Ishikawa (cell line): Measurements from ENCODE around the gene ADPRM.

Experiments
- CEBPB ChIP-seq: IDR thresholded peaks from 2 replicates; pipeline ENCODE4 v1.6.1; 2012
- CREB1 ChIP-seq: IDR thresholded peaks from 2 replicates; pipeline ENCODE4 v1.6.1; 2012; ENCODE audit warnings: low read depth
- EGR1 ChIP-seq: IDR thresholded peaks from 2 replicates; pipeline ENCODE4 v1.6.1; 2012
- EP300 ChIP-seq: IDR thresholded peaks from 2 replicates; pipeline ENCODE4 v1.6.1; 2012; ENCODE audit warnings: borderline replicate concordance
- FOXM1 ChIP-seq: IDR thresholded peaks from 2 replicates; pipeline ENCODE4 v1.6.1; 2012; ENCODE audit warnings: low read depth, borderline replicate concordance
- MAX ChIP-seq: IDR thresholded peaks from 2 replicates; pipeline ENCODE4 v1.6.1; 2012
- NFIC ChIP-seq: IDR thresholded peaks from 2 replicates; pipeline ENCODE4 v1.6.1; 2012
- RAD21 ChIP-seq: IDR thresholded peaks from 2 replicates; pipeline ENCODE4 v1.6.1; 2012; ENCODE audit warnings: low read depth
- REST ChIP-seq: IDR thresholded peaks from 2 replicates; pipeline ENCODE4 v1.6.1; 2012; ENCODE audit warnings: low read depth, mild to moderate bottlenecking
- TAF1 ChIP-seq: IDR thresholded peaks from 2 replicates; pipeline ENCODE4 v1.6.1; 2012; ENCODE audit warnings: low read depth, mild to moderate bottlenecking
- TCF12 ChIP-seq: IDR thresholded peaks from 2 replicates; pipeline ENCODE4 v1.6.1; 2012; ENCODE audit warnings: low read depth
- TEAD4 ChIP-seq: IDR thresholded peaks from 2 replicates; pipeline ENCODE4 v1.6.1; 2012
- USF1 ChIP-seq: IDR thresholded peaks from 2 replicates; pipeline ENCODE4 v1.6.1; 2012
- YY1 ChIP-seq: IDR thresholded peaks from 2 replicates; pipeline ENCODE4 v1.6.1; 2012; ENCODE audit warnings: low read depth
- ZBTB7A ChIP-seq: IDR thresholded peaks from 2 replicates; pipeline ENCODE4 v1.6.1; 2012; ENCODE audit warnings: low read depth

The ADPRM gene

GRCh38 chr17:10674704-10675103 lies 22.7 kb upstream of the ADPRM start:
- TF ChIP-seq CEBPB (no peak), TAF1 (no peak), EP300 (no peak), REST (no peak), FOXM1 (no peak), USF1 (no peak), RAD21 (no peak), CREB1 (no peak), TCF12 (no peak), MAX (no peak), TEAD4 (no peak), ZBTB7A (no peak), EGR1 (no peak), NFIC (no peak), YY1 (no peak)

GRCh38 chr17:10681866-10682446 lies 15.4 kb upstream of the ADPRM start:
- no peak for TF ChIP-seq NFIC
- peak; percentile 53 for TF ChIP-seq TEAD4
- no peak for TF ChIP-seq MAX
- no peak for TF ChIP-seq RAD21
- no peak for TF ChIP-seq TCF12
- TF ChIP-seq FOXM1 = no peak
- TF ChIP-seq CREB1 = no peak

GRCh38 chr17:10683853-10684252 lies 13.5 kb upstream of the ADPRM start:
- no peak for TF ChIP-seq CREB1
- no peak for TF ChIP-seq ZBTB7A
- TF ChIP-seq TAF1 = no peak
- TF ChIP-seq RAD21 = no peak
- no peak for TF ChIP-seq CEBPB
- no peak for TF ChIP-seq REST
- TF ChIP-seq YY1 = no peak
- TF ChIP-seq EP300 = no peak

- TF ChIP-seq YY1 (no peak), USF1 (no peak), CREB1 (no peak), NFIC (no peak)
Observed at GRCh38 chr17:10687499-10687898, 9.9 kb upstream of the ADPRM start.

GRCh38 chr17:10698096-10698818 lies 863 bp downstream of the ADPRM start:
- TF ChIP-seq RAD21 = no peak
- TF ChIP-seq REST = no peak
- TF ChIP-seq CREB1 = no peak
- TF ChIP-seq TEAD4 = no peak
- no peak for TF ChIP-seq YY1
- no peak for TF ChIP-seq ZBTB7A
- no peak for TF ChIP-seq TCF12
- no peak for TF ChIP-seq USF1
- TF ChIP-seq MAX = no peak
- TF ChIP-seq TAF1 = no peak
- TF ChIP-seq FOXM1 = no peak
- TF ChIP-seq NFIC = no peak
- TF ChIP-seq CEBPB = no peak
- no peak for TF ChIP-seq EP300
- TF ChIP-seq EGR1 = no peak
